Osteoblast (primary cell): ENCODE measurements around the gene PRSS48. TPM values are rescaled to one million over a fixed set of nuclear protein-coding genes. Genes with fewer than 3 reads are reported as not detected.
A peak's percentile ranks its signal among the peaks of the same experiment; 100 is the strongest.

Experiments used
- DNase-seq: peaks from one replicate; pipeline ENCODE4 v3.0.0; 2011; ENCODE audit warnings: low spot score, mixed read lengths; ENCODE audit not compliant: insufficient read length; ENCODE audit errors: missing footprints
- H2AFZ ChIP-seq: 2 replicates; pipeline ENCODE4 v1.6.0; 2011; ENCODE audit warnings: mild to moderate bottlenecking, low read length
- H3K27ac ChIP-seq: 2 replicates; pipeline ENCODE4 v1.5.1; 2011; ENCODE audit warnings: mild to moderate bottlenecking, low read depth, low read length, moderate library complexity
- H3K27me3 ChIP-seq: 2 replicates; pipeline ENCODE4 v1.6.0; 2012; ENCODE audit warnings: mild to moderate bottlenecking, control low read depth, inconsistent platforms, low read length, moderate library complexity; ENCODE audit not compliant: insufficient read depth
- H3K36me3 ChIP-seq: 2 replicates; pipeline ENCODE4 v1.5.1; 2011; ENCODE audit warnings: mild to moderate bottlenecking, low read length, control low read depth, moderate library complexity; ENCODE audit not compliant: insufficient read depth
- H3K4me1 ChIP-seq: 2 replicates; pipeline ENCODE4 v1.5.1; 2011; ENCODE audit warnings: mild to moderate bottlenecking, low read length, control low read depth, moderate library complexity; ENCODE audit not compliant: insufficient read depth
- H3K4me2 ChIP-seq: 2 replicates; pipeline ENCODE4 v1.6.0; 2011; ENCODE audit warnings: mild to moderate bottlenecking, low read length; ENCODE audit not compliant: insufficient read depth
- H3K4me3 ChIP-seq: fragments of 200-600 bp; sonication (generic); 3 replicates; pipeline ENCODE4 v1.5.1; 2012; ENCODE audit warnings: mild to moderate bottlenecking, low read length, inconsistent platforms; ENCODE audit not compliant: insufficient read depth
- H3K79me2 ChIP-seq: 2 replicates; pipeline ENCODE4 v1.6.0; 2012; ENCODE audit warnings: mild to moderate bottlenecking, low read length, control low read depth, inconsistent platforms; ENCODE audit not compliant: insufficient read depth
- H3K9me3 ChIP-seq: 2 replicates; pipeline ENCODE4 v1.5.1; 2011; ENCODE audit warnings: low read depth, low read length, control low read depth
- H4K20me1 ChIP-seq: 2 replicates; pipeline ENCODE4 v1.6.0; 2012; ENCODE audit warnings: mild to moderate bottlenecking, low read length, control low read depth; ENCODE audit not compliant: insufficient read depth
- CTCF ChIP-seq: IDR thresholded peaks from 2 replicates; pipeline ENCODE4 v1.5.1; 2011; ENCODE audit warnings: mild to moderate bottlenecking, low read depth, low read length, moderate library complexity; ENCODE audit errors: extremely low read depth
- total RNA-seq: library from RNA; depleted of rRNA; stranded (reverse); fragments of >200 nt; gene quantifications from 2 replicates; pipeline ENCODE4 v1.2.3, GENCODE V29; 2012

The PRSS48 gene
- total RNA-seq, 1 donor = not detected

DNA sequence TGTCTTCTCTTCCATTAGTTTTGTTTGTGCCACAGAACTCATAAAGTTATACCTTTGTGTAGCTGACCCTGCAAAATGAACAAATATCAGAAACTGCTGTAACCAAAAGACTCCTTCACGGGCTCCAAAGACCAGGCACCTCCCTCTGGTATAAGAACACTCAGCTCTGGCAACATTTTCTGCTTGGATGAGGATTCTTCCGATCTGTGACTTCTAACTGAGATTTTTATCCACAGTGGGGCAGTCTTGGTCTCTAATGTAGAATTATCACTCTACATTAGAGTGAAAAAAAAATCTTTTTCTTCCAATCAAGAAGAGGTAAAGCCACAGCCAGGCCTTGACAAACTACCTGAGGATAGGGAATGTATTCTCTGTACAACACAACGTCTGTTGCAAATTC is 38.5 kb upstream of the PRSS48 start:
- Histone ChIP-seq H4K20me1 (no peaks in the 10 kb centered on the region), H3K9me3 (no peaks in the 10 kb centered on the region), H3K4me2 (no peak overlapping the region), H3K4me1 (no peaks in the 10 kb centered on the region), H3K27ac (no peak overlapping the region), H3K4me3 (no peak overlapping the region), H3K27me3 (no peaks in the 10 kb centered on the region), H3K79me2 (no peaks in the 10 kb centered on the region), H3K36me3 (no peaks in the 10 kb centered on the region), H2AFZ (no peak overlapping the region)
- peak; percentile 25 for TF ChIP-seq CTCF
- no peak for DNase-seq

- DNase-seq = no peak
- Histone ChIP-seq H3K79me2 (no peaks in the 10 kb centered on the region), H3K4me1 (no peaks in the 10 kb centered on the region), H2AFZ (no peak overlapping the region), H3K9me3 (no peaks in the 10 kb centered on the region), H3K27ac (no peak overlapping the region), H3K36me3 (no peaks in the 10 kb centered on the region), H3K4me3 (no peak overlapping the region), H3K4me2 (no peak overlapping the region), H3K27me3 (no peaks in the 10 kb centered on the region), H4K20me1 (no peaks in the 10 kb centered on the region)
- no peak for TF ChIP-seq CTCF
Observed at GRCh38 chr4:151239608-151240007, 37.4 kb upstream of the PRSS48 start.

DNA sequence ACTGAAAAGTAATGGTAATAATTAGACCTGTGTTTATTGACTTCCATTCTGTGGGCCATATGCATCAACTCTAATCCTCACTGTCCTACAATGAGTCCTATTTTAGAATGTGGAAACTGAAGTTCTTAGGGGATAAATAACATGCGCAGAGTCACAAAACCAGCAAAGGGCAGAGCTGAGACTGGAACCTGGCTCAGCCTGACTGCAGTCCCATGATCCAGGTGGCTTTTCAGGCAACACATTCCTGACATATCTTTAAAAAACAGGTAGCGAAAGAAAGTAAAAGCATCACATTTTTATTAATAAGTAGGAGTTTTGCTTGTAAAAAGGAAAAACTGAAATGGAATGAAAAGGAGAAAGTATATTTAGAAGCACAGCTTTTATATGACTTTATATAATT is 34.7 kb upstream of the PRSS48 start:
- H3K4me3 ChIP-seq = no peak overlapping the region
- H3K4me2 ChIP-seq = no peak overlapping the region
- H3K79me2 ChIP-seq = no peaks in the 10 kb centered on the region
- no peaks in the 10 kb centered on the region for H3K4me1 ChIP-seq
- DNase-seq = no peak
- H4K20me1 ChIP-seq = no peaks in the 10 kb centered on the region
- no peaks in the 10 kb centered on the region for H3K27me3 ChIP-seq
- TF ChIP-seq CTCF = no peak
- H3K36me3 ChIP-seq = no peaks in the 10 kb centered on the region
- H2AFZ ChIP-seq = no peak overlapping the region
- H3K9me3 ChIP-seq = no peaks in the 10 kb centered on the region
- H3K27ac ChIP-seq = no peak overlapping the region

GRCh38 chr4:151246742-151247141 is 30.2 kb upstream of the PRSS48 start:
- Histone ChIP-seq H2AFZ (no peak overlapping the region), H3K4me3 (no peak overlapping the region), H4K20me1 (no peaks in the 10 kb centered on the region), H3K4me1 (no peaks in the 10 kb centered on the region), H3K27ac (no peak overlapping the region), H3K9me3 (no peaks in the 10 kb centered on the region), H3K36me3 (no peaks in the 10 kb centered on the region), H3K79me2 (no peaks in the 10 kb centered on the region), H3K27me3 (no peaks in the 10 kb centered on the region), H3K4me2 (no peak overlapping the region)
- TF ChIP-seq CTCF = no peak
- DNase-seq = no peak
